GM10847 (cell line): Measurements from ENCODE around the gene KRT35.

ENCODE experiments used
- POLR2A ChIP-seq: IDR thresholded peaks from 2 replicates; pipeline ENCODE4 v1.6.1; 2011; ENCODE audit not compliant: insufficient read length; ENCODE audit errors: extremely low read depth

KRT35 gene

DNA sequence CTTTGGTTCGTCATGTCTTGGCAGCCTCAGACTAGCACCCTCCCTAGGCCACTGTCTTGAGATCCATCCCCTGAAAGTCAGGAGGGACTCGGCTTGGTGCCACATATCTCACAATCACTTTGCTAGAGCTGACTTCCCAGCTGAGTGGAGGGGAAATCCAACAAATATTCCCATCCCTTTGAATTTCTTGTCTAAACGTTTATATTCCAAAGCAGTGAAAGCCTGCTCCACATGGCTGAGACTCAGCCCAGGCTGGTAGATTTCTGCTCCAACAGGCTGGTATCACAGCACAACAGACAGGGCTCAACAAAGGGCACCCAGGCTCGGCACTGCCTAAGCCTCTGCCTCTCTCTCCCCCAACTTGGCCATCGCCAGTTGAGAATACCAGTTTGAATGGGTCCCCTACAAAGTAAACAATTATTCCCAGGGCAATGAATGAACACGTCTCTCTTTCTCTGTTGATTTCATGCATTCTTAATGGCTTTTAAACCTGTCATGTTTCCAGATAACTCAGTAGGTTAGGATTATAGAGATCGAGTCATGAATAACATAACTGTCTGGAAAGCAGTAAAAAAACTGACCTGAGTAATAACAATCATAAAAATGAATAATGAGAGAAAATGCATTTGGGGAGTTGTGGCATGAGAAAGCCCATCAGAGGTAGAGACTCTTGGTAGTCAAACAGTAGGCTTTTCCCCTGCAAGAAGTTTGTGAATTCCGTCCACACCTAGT is 23.5 kb upstream of the KRT35 start:
- no peak for TF ChIP-seq POLR2A

DNA sequence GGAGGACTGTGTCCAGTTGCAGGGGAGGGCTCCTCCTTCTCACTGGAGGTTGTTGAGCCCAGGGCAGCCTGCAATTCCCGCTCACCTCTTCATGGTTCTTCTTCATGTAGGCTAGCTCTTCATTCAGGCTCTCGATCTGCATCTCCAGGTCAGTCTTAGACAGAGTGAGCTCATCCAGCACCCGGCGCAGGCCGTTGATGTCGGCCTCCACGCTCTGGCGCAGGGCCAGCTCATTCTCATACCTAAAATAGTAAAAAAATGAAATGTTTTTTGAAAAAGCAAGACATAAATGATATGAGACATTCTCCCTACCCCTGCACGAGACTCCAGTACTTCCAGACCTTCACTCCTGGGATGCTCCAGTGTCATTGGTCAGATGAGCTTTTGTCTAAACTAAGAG is 22.3 kb upstream of the KRT35 start:
- no peak for TF ChIP-seq POLR2A

DNA sequence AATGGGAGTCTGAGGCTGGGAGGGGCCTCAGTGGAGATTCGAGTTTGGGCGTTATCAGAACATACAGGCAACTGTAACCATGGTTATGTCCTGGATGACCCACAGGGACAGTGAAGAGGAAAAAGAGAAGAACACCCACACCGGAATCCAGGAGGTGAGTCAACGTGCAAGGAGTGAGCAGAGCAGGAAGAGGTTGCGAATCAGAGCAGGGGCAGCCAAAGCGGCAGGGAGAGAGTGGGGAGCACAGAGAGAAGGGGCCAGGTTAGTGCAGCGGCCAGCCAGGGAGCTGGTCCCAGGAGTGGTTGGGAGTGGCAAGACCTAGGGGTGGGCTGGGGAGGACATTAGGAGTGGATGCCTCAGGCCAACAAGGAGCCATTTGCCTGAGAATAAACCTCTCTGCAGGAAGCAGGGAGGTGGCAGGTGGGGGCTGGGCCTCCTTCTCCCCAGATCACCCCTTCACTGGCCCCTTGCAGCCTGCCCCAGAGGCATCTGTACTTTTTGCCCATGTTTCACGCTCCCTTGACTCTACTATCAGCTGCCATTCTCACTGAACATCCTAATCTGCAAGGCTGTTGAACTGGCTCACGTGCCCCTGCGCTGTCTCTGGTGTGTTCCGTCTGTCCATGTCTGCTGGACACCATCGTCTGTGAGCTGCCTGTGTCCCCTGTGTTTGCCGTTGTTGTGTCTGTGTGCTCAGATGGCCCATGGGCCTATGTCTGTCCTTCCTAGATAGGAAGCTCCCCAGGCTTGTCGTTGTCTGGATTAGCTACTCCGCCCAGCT is 19.4 kb upstream of the KRT35 start:
- no peak for TF ChIP-seq POLR2A

DNA sequence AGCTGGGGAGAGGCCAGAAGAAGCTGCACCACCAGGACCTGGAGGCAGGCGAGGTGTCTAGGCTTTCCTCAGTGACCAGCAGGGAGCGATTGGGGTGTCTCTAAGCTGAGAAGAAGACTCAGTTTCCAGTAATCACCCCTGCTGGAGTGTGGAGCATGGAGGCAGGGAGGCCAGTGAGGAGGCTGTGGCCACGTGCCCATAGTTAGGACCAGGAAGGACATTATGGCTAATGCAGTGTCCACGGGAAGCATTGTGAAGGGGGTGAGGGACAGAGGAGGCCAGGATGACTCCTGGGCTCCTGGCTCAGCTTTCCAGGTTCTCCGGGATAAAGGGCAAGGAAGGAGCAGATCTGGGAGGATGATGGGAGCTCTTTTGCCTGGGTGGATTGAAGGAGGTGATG is 18.8 kb upstream of the KRT35 start:
- TF ChIP-seq POLR2A, result no peak

DNA sequence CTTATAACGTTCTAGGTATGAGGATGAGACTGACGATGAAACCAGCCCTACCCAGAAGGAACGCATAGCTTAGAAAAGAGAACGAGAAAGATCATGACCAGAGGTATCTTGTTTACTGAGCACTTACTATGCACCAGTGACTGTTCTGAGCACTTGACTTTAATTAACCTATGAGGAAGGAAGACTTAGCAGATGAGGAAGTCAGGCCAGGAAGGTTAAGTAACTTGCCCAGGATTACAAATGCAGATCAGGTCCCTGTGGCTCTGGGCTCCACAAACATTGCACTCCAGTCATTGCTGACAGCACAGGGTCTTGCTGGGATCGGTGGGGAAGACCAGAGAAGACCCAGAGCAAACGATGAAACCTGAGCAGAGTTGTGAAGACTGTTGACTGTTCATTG is 17.3 kb upstream of the KRT35 start:
- TF ChIP-seq POLR2A, result no peak

DNA sequence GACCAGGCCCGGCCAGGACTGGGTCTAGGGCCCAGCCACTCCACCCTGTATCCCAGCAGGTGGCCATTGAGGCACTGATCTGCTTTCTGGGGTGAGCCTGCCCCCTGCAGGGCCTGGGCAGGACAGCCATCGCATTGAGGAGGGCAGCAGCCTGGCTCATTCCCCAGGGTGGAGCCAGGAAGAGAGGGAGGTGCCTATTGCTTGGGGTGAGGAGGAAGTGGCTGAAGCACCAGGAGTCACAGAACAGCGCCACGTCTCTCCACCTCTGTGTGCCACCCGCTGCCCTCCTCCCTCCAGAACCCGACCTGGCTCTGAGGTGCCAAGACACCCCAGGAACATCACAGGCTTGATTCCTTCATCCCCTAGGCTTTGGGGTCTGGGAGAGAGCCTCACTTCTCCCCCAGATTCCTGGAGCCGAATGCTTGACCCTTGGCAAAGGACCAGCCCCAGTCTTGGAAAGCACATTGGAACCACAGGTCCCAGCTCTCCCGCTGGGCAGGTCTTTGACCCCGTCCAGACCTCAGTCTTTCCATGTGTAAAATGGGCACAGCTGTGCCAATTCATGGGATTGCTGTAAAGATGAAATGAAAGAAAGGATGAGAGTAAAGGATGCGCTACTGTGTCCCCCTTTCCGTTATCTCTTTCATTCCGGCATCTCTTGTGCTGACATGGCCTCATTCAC is 16.0 kb upstream of the KRT35 start:
- TF ChIP-seq POLR2A, result no peak

DNA sequence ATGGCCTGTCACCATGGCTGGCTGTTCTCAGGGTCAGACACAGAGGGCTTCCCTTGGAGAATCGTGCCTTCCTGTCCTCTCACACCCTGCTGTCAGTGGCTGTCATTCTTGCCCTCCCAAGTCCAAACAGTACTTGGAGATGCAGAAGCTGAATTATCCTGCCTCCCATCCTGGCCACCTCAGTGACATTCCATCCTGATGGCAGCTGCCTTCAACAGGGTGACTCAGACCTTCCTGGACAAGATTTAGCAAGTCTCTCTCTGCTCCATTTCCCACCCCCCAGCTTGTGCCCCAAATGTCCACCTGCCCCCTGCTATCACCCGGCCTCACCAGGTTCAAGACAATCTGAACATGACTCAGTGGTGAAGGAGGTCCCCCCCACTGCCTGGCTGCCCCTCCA is 13.6 kb upstream of the KRT35 start:
- TF ChIP-seq POLR2A, result no peak

DNA sequence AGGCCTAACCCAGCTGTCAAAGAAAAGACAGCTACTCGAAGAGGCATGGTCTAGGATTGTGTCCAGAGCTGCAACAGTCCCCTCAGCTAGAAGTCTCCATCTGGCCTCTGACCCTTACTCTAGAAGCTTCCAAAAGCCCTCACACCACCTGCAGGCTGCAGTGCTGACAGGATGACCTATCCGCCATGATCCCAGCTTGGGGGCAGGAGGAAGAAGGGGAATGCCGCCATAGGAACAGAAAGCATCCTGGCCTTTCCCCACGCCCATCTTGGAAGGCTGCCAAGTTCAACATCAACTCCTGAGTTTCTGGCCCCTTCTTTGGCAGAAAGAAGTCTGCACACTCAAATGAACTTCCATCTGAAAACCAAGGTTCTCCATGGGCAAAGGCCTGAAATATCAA is 11.8 kb upstream of the KRT35 start:
- TF ChIP-seq POLR2A, result no peak

DNA sequence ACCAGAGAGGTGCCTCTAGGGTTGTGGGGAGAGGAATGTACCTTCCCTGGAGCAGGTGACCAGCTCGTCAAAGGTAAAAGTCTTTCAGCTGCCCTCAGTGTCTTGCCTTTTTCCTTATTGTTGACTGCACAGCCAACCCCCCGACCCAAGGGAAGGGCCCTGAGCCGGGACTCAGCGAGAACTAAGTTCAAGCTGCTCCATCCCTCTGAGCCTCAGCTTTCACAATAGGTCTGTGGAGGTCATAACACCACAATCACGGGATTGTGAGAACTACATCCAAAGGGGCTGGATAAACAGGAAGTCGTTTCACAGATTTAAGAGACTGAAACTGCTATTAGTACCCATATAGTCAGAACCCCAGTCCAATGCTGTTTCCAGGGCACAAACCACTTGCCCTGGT is 11.4 kb upstream of the KRT35 start:
- no peak for TF ChIP-seq POLR2A

DNA sequence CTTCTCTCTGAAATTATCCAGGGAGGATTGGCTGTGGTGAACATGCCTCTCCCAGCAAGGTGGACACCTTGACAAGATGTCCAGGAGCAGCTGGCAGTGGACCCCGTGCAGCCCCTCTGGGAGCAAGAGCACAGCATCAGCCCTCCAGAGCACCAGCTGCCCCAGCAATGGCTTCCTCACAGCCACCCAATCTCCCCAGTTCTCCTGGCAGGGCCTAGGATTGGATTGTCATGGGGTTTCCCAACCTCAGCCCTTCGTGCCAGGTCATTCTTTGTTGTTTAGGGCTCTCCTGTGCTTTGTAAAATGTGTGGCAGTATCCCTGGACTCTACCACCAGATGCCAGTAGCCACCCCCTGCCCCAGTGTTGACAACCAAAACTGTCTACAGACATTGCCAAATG is 10.5 kb upstream of the KRT35 start:
- no peak for TF ChIP-seq POLR2A

DNA sequence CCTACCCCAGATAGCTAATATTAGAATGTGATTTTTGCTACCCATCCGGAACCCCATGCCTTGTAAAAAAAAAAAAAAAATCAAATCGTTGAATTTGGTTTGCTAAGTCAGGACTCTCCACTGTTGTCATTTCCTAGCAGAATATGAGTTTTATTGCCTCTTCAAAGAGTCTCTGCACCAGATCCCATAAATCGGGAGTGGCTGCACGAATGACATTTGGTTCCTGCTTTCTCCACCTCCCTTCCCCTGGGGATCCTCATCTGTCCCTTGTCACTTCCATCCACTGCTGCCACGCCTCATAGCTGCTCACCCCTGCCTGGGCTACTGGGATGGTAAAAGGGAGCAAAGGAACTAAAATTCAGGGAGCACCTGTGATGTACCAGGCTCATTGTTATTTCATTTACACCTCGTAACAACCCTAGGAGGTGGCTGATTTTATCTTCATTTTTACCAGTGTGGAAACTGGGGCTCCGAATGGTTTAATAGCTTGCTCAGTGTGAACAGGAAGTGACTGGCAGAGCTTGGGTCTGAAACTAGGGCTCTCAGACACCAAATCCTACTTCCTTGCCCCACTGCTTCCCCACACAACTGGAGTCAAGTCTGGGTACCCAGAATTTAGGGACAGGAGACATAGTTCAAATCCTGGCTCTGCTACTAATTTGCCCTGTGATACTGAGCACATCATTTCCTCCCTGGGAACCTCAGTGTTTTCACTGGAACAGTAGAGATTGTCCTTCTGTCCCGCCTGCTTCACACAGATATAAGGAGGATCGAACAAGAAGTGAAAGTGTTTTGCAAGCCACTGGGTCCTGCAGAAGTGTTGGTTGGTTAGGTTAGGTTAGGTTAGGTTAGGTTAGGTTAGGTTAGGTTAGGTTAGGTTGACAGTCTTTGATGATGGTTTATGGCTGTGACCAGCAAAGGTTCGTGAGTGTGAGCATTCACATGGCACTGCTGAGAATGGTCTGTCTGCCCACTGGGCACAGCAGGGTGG is 9.3 kb upstream of the KRT35 start:
- no peak for TF ChIP-seq POLR2A

DNA sequence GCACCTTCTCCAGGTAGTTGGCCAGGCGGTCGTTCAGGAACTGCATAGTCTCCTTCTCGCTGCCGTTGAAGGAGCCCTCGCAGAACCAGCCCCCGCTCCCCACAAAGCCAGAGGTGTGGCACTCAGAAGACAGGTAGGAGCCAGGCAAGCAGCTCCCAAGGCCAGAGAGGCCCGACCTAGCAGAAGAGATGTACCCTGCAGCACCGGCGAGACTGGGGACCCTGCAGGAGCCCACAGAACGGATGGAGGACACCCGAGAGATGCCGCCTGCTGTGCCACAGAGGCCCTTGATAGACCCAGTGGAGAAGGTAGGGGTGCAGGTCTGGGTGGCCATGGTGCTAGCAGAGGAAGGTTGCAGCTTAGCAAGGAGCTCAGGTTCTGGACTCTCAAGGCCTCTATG is 8.6 kb upstream of the KRT35 start, which contains the start of gene KRT36:
KRT36 (minus strand) TSS at position 380 of the 400 bp plus-strand sequence; CDS start at position 334, 46 bp downstream.
- no peak for TF ChIP-seq POLR2A

DNA sequence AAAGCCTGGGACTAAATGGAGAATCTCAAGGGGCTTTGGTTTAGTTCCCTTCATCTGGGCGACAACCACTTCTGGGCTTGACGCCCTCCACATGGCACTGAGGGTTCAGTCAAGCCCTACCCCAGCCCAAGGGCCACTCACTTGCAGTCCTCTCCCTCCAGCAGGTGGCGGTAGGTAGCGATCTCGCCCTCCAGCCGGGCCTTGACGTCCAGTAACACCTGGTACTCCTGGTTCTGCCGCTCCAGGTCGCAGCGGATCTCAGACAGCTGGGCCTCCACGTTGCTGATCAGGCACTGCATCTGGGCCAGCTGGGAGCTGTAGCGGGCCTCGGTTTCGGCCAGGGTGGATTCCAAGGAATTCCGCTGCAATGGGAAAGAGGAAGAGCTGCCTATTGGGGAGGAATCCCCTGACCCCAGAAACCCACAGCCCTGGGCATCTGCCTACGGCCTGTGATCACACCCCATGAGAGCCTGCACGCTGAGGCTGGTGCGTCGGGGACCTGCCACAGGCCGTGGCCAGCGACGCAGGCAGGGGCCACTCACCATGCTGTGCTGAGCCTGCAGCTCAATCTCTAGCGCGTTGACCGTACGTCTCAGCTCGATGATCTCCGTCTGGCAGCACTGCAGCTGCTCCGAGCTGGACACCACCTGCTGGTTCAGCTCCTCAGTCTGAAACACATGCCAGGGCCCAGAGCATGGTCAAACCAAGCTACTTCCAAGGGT is 6.0 kb upstream of the KRT35 start:
- TF ChIP-seq POLR2A, result no peak

DNA sequence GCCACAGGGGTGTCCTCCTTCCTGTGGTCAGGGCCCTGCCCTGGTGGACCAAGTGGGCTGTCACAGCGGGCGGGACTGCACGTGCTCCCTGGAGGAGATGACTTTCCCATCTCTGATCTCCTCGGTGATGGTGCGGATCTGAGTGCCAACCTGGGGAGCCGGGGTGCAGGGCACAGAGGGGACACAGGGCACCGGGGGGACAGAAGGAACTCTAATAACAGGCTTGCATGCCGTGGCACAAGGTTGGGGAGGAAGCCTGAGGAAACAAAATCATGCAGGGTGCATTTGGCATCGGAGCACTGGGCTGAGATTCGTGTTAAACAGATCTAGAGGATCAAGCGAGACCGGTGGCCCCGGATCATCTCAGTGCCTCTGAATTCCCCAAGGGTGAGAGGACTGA is 5.4 kb upstream of the KRT35 start:
- TF ChIP-seq POLR2A, result no peak
